GM12864 (cell line): ENCODE measurements around the gene ARSB.

ENCODE experiments used
- DNase-seq: peaks from one replicate; pipeline ENCODE4 v3.0.0-alpha.2; 2011; ENCODE audit warnings: low read depth
- H3K4me3 ChIP-seq: 2 replicates; pipeline ENCODE4 v1.5.1; 2011; ENCODE audit warnings: mild to moderate bottlenecking, low read depth, low read length, control low read depth
- CTCF ChIP-seq: IDR thresholded peaks from 2 replicates; pipeline ENCODE4 v1.5.1; 2011; ENCODE audit warnings: low read depth, mild to moderate bottlenecking, moderate library complexity, low read length, control low read depth, inconsistent platforms; ENCODE audit errors: missing control alignments

Gene ARSB

GRCh38 chr5:78958672-78959445, 26.3 kb downstream of the ARSB start:
- DNase-seq = no peak
- no peak for TF ChIP-seq CTCF
- H3K4me3 ChIP-seq = no peak overlapping the region

GRCh38 chr5:78956901-78957300, 28.2 kb downstream of the ARSB start:
- TF ChIP-seq CTCF = no peak
- no peak for DNase-seq

GRCh38 chr5:78953092-78953800, 31.9 kb downstream of the ARSB start:
- peak; percentile 27 for DNase-seq
- H3K4me3 ChIP-seq = no peak overlapping the region
- no peak for TF ChIP-seq CTCF

More at GRCh38 chr5:78956901-78957300, 28.2 kb downstream of the ARSB start:
- H3K4me3 ChIP-seq = no peak overlapping the region

GRCh38 chr5:78930721-78931120, 54.4 kb downstream of the ARSB start:
- TF ChIP-seq CTCF = no peak
- H3K4me3 ChIP-seq = no peak overlapping the region
- DNase-seq = no peak

- H3K4me3 ChIP-seq = no peak overlapping the region
- no peak for DNase-seq
- TF ChIP-seq CTCF = no peak
Observed at GRCh38 chr5:78929833-78930232, 55.3 kb downstream of the ARSB start.

GRCh38 chr5:78927657-78928282, 57.3 kb downstream of the ARSB start:
- no peak for DNase-seq
- TF ChIP-seq CTCF = no peak
- no peak overlapping the region for H3K4me3 ChIP-seq

GRCh38 chr5:78926252-78926651, 58.9 kb downstream of the ARSB start:
- no peak for TF ChIP-seq CTCF
- no peak for DNase-seq
- no peak overlapping the region for H3K4me3 ChIP-seq
